Measurements from ENCODE around the gene VWA3A. TPM values are rescaled to one million over a fixed set of nuclear protein-coding genes. Genes with fewer than 3 reads are reported as not detected.

The VWA3A gene
- total RNA-seq, 2 experiments from 2014 or later, result not detected

DNA sequence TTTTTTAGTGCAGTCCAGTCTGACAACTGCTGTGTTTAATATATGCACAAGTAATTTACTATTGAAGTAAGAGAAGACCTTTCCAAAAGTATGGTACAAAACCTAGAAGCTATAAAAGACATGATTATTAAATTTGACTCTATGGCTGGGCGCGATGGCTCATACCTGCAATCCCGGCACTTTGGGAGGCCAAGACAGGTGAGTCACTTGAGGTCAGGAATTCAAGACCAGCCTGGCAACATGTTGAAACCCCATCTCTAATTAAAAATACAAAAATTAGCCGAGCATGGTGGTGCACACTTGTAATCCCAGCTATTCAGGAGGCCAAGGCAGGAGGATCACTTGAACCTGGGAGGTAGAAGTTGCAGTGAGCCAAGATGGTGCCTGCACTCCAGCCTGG is 41.4 kb upstream of the VWA3A start:
- CTCF ChIA-PET (ENCODE audit: unreplicated experiment), result no interaction called here
- Histone ChIP-seq H3K79me2 (ENCODE audit: insufficient read depth, low read depth, low read length) (no peaks in the 10 kb centered on the region), H3K36me3 (ENCODE audit: insufficient read depth, low read length) (no peaks in the 10 kb centered on the region), H3K4me2 (ENCODE audit: low read length) (no peak overlapping the region), H3K9me3 (ENCODE audit: low read length) (no peaks in the 10 kb centered on the region), H3K4me3 (ENCODE audit: low read depth, low read length, poor library complexity, severe bottlenecking) (no peak overlapping the region), H2AFZ (ENCODE audit: low read length) (no peak overlapping the region), H3K9me2 (ENCODE audit: insufficient read depth, low read length) (no peaks in the 10 kb centered on the region), H3K4me1 (ENCODE audit: insufficient read depth, low read length, poor library complexity, severe bottlenecking) (peaks cover 3% of the 10 kb centered on the region), H3K27ac (ENCODE audit: low read depth, low read length, poor library complexity, severe bottlenecking) (no peak overlapping the region), H4K20me1 (ENCODE audit: insufficient read depth, low read length) (no peaks in the 10 kb centered on the region)
- BruUV-seq (replicated peaks), result no TSS peak
- TF ChIP-seq EZH2phosphoT487 (IDR thresholded peaks at IDR 0.05; ENCODE audit: borderline replicate concordance, low read depth, low read length) (no peak), CTCF (conservative IDR thresholded peaks at IDR 0.05; ENCODE audit: low read length) (no peak)
- no peak for DNase-seq (ENCODE audit: low spot score)
- POLR2A ChIA-PET, result interaction anchor here (0.9 to 1.5 kb wide), 2 partner anchors 10 to 15 kb away, joined by 3 to 5 read pairs; no protein-coding TSS in a partner anchor
- intact Hi-C loops (cut with micrococcal nuclease; ENCODE audit: unreplicated experiment), result no loop called here

DNA sequence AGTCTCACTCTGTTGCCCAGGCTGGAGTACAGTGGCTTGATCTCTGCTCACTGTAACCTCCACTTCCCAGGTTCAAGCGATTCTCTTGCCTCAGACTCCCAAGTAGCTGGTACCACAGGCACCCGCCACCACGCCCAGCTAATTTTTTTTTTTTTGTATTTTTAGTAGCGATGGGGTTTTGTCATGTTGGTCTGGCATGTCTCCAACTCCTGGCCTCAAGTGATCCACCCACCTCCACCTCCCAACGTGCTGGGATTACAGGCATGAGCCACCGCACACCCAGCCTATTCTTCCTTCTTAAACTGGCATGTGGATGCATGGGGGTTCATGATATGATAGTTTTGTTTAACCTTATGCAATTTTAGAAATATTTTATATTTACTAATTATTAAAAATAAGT is 39.4 kb upstream of the VWA3A start:
- no TSS peak for BruUV-seq (replicated peaks)
- no peak overlapping the region for H3K4me3 ChIP-seq (ENCODE audit: low read depth, low read length, poor library complexity, severe bottlenecking)
- H3K9me2 ChIP-seq (ENCODE audit: insufficient read depth, low read length), result no peaks in the 10 kb centered on the region
- H3K4me1 ChIP-seq (ENCODE audit: insufficient read depth, low read length, poor library complexity, severe bottlenecking), result peaks cover 3% of the 10 kb centered on the region
- H3K27ac ChIP-seq (ENCODE audit: low read depth, low read length, poor library complexity, severe bottlenecking), result no peak overlapping the region
- intact Hi-C loops (cut with micrococcal nuclease; ENCODE audit: unreplicated experiment), result no loop called here
- H3K4me2 ChIP-seq (ENCODE audit: low read length), result no peak overlapping the region
- TF ChIP-seq CTCF (conservative IDR thresholded peaks at IDR 0.05; ENCODE audit: low read length) (no peak), EZH2phosphoT487 (IDR thresholded peaks at IDR 0.05; ENCODE audit: borderline replicate concordance, low read depth, low read length) (no peak)
- no peaks in the 10 kb centered on the region for H3K9me3 ChIP-seq (ENCODE audit: low read length)
- H2AFZ ChIP-seq (ENCODE audit: low read length), result no peak overlapping the region
- no peaks in the 10 kb centered on the region for H3K79me2 ChIP-seq (ENCODE audit: insufficient read depth, low read depth, low read length)
- no peaks in the 10 kb centered on the region for H3K36me3 ChIP-seq (ENCODE audit: insufficient read depth, low read length)
- CTCF ChIA-PET (ENCODE audit: unreplicated experiment), result no interaction called here
- DNase-seq (ENCODE audit: low spot score), result no peak
- POLR2A ChIA-PET, result interaction anchor here (0.7 kb wide), 2 partner anchors 16 to 1057 kb away, joined by 4 read pairs; no protein-coding TSS in a partner anchor
- H4K20me1 ChIP-seq (ENCODE audit: insufficient read depth, low read length), result no peaks in the 10 kb centered on the region

- H2AFZ ChIP-seq (ENCODE audit: low read length), result no peak overlapping the region
- H3K4me3 ChIP-seq (ENCODE audit: low read depth, low read length, poor library complexity, severe bottlenecking), result no peak overlapping the region
- DNase-seq (ENCODE audit: low spot score), result no peak
- no peaks in the 10 kb centered on the region for H3K9me2 ChIP-seq (ENCODE audit: insufficient read depth, low read length)
- no peaks in the 10 kb centered on the region for H3K9me3 ChIP-seq (ENCODE audit: low read length)
- intact Hi-C loops (cut with micrococcal nuclease; ENCODE audit: unreplicated experiment), result no loop called here
- no peaks in the 10 kb centered on the region for H4K20me1 ChIP-seq (ENCODE audit: insufficient read depth, low read length)
- ChIA-PET POLR2A (no interaction called here), CTCF (ENCODE audit: unreplicated experiment) (no interaction called here)
- no TSS peak for BruUV-seq (replicated peaks)
- H3K4me1 ChIP-seq (ENCODE audit: insufficient read depth, low read length, poor library complexity, severe bottlenecking), result peaks cover 3% of the 10 kb centered on the region
- no peak overlapping the region for H3K4me2 ChIP-seq (ENCODE audit: low read length)
- H3K36me3 ChIP-seq (ENCODE audit: insufficient read depth, low read length), result no peaks in the 10 kb centered on the region
- H3K27ac ChIP-seq (ENCODE audit: low read depth, low read length, poor library complexity, severe bottlenecking), result no peak overlapping the region
- no peaks in the 10 kb centered on the region for H3K79me2 ChIP-seq (ENCODE audit: insufficient read depth, low read depth, low read length)
- TF ChIP-seq CTCF (conservative IDR thresholded peaks at IDR 0.05; ENCODE audit: low read length), result no peak
- no peak for TF ChIP-seq EZH2phosphoT487 (IDR thresholded peaks at IDR 0.05; ENCODE audit: borderline replicate concordance, low read depth, low read length)
These were observed 38.4 kb upstream of the VWA3A start for GRCh38 chr16:22053921-22054341.
